ENCODE measurements around the gene RELA.
"Not testable (repeated sequence)": the region's sequence is repeated elsewhere in the genome, so short reads cannot be mapped to it uniquely, and the experiment has no call there.

RELA gene

DNA sequence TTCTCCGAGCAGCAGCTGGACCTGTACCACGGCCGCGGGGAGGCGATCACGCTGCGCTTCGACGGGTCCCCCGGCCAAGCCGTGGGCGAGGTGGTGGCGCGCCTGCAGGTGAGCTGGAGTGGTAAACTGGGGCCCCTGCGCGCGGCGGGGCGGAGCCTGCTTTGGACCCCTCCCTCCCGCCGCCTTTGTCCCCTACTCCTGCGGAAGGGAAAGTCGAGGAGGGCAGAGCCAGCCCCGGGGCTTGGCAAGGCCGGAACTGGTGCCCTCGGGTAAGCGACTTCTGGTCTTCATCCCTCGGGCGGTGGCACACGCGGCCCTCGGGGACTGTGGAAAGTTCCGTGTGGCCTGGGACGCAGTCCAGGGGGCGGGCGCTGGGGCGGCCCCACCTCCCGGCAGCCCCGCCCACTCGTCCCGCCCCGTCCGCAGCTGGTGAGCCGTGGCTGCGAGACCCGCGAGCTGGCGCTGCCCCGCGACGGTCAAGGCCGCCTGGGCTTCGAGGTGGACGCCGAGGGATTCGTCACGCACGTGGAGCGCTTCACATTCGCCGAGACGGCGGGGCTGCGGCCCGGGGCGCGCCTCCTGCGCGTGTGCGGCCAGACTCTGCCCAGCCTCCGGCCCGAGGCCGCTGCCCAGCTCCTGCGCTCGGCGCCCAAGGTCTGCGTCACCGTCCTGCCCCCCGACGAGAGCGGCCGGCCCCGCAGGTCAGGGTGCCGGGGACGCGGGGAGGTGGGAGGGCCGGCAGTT lies 15.6 kb downstream of the RELA start:
- no peak for DNase-seq

DNA sequence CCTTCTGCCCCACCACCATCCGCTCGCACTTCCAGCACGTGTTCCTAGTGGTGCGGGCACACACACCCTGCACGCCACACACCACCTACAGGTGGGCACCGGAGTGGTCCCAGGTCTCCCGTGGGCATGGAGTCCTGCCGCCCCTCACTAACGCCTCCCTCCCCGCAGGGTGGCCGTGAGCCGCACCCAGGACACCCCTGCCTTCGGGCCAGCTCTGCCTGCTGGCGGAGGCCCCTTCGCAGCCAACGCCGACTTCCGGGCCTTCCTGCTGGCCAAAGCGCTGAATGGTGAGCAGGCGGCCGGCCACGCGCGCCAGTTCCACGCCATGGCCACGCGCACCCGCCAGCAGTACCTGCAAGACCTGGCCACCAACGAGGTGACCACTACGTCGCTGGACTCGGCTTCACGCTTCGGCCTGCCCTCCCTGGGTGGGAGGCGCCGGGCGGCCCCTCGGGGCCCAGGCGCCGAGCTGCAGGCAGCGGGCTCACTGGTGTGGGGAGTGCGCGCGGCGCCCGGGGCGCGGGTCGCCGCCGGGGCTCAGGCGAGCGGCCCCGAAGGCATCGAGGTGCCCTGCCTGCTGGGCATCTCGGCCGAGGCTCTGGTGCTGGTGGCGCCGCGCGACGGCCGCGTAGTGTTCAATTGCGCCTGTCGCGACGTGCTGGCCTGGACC lies 16.3 kb downstream of the RELA start:
- DNase-seq: no peak

DNA sequence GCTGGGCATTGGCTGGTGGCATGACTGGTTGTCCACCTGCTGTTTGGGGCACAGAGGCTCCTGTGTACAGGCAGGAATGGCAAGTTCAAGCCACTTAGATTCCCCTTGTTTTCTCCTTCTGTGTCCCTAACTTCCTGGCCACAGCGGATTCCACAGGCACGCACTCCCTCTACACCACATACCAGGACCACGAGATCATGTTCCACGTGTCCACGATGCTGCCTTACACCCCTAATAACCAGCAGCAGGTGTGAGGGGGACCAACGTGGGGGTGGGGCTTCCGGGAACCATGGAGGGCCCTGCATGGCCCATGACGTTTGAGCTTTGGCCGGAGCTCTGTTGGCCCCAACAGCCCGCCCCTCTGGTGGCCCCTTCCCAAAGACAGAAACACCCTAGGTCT lies 17.0 kb downstream of the RELA start:
- no peak for DNase-seq

DNA sequence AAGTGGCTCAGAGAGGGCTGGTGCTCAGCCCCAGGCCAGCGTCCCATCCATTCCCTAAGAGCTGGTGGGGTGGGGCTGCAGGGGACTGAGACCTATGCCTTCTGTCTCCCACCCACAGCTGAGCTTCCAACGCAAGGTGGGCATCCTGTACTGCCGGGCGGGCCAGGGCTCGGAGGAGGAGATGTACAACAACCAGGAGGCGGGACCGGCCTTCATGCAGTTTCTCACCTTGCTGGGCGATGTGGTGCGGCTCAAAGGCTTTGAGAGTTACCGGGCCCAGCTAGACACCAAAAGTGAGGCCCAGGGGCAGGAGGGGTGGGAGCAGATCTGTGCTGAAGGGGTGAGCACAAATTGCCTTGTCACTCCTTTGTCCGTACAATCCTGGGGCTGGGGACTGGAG lies 17.9 kb downstream of the RELA start:
- no peak for DNase-seq

DNA sequence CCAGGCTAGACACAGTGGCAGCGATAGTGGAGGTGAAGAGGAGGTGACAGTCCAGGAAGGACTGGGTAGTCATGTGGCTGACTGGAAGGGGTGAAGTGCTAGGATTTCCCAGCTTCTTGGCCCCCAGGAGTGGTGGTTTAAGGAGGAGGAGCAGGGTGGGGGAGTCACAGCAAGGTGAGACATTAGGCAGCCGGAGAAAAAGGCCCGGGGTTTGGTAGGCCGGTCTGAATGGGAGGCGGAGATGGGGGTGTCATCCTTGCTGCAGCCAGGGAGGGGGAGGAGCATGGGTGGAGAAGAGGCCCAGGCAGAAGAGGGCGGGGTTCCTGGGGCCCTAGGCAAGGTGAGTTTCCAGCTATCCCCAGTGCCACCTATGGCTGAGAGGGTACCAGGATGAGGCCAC lies 18.7 kb downstream of the RELA start:
- DNase-seq: no peak

DNA sequence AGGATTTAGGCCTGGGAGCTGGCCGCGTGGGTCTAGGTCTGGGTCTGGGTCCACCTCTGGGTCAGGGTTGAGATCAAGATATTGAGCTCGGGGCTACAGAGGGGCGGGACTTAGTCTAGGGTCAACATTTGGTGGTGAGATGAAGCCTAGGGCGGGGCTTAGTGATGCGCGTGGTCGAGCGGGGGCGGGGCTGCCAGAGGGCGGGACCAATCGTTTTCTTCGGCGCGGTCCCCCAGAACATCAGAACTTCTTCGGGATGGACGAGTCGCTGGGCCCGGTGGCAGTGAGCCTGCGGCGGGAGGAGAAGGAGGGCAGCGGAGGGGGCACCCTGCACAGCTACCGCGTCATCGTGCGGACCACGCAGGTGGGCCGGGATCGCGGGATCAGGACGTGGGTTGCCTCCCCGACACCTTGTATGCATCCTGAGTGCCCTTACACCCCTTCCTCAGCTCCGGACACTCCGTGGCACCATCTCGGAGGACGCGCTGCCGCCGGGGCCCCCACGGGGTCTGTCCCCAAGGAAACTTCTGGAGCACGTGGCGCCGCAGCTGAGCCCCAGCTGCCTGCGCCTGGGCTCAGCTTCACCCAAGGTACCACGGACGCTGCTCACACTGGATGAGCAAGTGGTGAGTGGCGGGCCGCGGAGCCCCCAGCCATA lies 20.6 kb downstream of the RELA start:
- DNase-seq: no peak

DNA sequence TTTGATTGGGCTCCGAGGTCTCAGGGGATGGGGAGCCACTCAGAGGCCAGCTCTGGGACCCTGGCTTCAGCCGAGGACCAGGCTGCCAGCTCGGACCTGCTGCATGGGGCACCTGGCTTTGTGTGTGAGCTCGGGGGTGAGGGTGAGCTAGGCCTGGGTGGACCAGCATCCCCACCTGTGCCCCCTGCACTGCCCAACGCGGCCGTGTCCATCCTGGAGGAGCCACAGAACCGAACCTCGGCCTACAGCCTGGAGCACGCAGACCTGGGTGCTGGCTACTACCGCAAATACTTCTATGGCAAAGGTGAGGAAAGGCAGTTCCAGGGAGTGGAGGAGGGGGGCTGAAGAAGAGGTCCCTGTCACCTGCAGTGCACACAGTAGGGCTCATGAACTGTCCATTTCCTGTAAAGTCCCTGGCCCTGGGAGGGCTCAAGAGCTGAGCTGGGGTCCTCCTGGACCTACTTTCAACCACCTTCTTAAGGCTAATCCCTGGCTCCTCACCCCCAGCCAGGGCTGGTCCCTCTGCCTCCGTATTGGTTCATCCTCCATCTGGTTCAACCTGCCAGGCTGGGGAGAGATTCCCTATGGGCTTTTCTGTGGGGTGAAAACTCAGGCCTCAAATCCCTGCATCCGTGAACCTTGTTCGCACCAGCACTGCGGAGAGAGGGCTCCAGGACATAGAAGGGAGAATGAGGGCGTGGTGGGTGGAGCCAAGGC lies 21.3 kb downstream of the RELA start:
- DNase-seq: no peak

DNA sequence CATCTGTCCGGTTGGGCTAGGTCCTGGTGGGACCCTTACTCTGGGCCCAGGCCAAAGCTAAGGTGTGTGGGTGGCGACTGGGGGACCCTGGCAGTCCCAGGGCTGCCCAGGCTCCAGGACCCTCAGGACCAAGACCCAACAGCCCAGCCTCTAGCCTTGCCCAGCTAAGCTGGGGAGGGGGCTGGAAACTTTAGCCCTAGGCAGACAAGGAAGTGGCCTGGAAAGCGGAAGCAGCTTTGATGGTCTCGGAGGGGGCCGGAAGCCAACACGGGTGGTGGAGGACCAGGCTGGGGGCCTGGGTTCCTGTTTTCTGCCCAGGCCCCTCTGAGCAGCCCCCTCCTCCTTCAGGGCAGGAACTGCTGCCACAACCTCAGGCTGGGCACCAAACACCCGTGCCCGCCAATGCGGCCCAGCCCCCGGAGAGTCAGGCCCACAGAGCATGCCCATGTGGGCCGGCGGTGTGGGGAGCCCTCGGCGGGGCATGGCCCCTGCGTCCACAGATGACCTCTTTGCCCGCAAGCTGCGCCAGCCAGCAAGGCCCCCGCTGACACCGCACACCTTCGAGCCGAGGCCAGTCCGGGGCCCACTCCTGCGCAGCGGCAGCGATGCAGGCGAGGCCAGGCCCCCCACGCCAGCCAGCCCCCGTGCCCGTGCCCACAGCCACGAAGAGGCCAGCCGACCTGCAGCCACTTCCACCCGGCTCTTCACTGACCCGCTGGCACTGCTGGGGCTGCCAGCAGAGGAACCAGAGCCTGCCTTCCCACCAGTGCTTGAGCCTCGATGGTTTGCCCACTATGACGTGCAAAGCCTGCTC lies 22.0 kb downstream of the RELA start:
- DNase-seq: peak; percentile 16

DNA sequence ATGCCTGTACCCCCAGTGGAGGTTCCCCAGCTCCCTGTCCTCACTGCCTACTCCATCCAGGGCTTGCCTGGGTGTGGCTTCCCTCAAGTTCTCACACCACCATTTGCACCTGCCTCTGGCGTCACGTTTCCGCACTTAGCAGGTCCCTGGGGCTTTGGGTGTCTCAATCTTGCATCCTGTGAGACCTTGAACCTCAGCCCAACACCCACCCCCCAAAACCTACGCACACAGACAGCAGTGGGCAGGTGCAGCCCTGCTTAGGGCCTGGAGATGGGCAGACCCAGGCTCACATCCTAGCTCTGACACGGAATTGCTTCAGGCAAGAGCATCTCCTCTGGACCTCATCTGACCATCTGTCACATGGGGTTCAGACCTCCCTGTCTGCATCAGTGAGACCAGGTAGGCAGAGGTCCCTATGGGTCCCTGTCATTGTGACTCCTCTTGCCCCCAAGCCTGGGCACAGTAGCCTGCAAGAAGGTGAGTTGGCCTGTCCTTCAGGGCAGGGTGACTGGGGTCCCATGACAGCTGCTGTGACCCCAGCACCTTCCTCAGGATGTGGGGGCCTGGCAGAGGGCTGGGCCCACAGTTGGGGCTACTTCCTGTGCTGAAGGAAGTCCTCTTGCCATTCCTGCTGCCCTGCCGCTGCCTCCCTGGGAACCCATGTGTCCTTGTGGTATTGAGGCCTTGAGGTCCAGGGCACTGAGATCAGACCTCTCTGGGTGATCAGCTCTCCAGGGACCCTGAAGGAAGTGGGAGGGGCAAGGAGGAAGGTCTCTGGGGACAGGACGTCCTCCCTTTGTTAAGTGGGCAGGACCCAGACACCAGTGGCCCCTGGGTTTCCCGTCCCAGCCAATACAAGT lies 22.9 kb downstream of the RELA start:
- peak; percentile 63 for DNase-seq

DNA sequence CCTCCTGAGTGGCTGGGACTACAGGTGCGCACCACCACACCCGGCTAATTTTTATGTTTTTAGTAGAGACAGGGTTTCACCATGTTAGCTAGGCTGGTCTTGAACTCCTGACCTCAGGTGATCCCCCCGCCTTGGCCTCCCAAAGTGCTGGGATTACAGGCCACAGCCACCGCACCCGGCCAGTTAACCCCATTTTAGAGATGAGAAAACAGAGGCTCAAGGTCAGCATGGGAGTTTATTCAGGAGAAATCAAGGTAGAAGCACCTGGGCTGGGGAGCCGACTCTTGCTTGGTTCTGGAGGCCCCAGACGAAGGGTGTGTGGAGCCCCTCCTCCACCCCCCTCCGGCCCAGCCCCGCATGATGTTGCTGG lies 23.5 kb downstream of the RELA start:
- not testable (repeated sequence) for DNase-seq

DNA sequence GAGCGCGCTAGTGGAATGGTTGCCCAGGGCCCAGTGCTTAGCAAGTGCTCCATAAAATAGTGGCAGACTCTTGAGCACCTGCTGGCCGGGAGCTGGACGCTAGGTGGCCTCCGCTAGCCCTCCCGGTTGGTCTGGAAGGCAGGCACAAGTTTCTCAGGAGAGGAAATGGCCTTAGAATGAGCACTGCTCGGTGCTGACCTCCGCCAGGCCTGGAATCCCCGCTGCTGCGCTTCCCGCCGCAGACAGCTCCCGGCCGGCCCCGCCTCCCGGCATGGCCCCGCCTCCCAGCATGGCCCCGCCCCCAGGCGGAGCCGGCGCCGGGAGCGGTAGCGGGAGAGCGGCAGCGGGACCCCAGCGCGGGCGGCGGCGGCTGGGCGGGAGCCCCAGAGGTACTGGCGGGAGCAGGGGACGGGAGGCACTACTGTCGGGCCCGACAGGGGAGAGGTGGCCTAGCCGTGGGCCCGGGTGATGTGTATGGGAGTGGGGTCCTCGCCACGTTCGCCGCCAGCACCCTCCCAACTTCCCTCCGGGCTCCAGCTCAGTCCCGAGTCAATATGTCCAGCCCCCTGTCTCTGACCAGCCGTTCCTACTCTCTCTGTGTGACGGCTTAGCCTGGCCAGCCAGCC lies 24.8 kb downstream of the RELA start, which contains the start of gene SIPA1:
Gene SIPA1, plus strand, starts transcription at position 308 of the 626 bp plus-strand sequence. CDS start 2,821 bp downstream, outside the sequence.
- peak; percentile 65 for DNase-seq

DNA sequence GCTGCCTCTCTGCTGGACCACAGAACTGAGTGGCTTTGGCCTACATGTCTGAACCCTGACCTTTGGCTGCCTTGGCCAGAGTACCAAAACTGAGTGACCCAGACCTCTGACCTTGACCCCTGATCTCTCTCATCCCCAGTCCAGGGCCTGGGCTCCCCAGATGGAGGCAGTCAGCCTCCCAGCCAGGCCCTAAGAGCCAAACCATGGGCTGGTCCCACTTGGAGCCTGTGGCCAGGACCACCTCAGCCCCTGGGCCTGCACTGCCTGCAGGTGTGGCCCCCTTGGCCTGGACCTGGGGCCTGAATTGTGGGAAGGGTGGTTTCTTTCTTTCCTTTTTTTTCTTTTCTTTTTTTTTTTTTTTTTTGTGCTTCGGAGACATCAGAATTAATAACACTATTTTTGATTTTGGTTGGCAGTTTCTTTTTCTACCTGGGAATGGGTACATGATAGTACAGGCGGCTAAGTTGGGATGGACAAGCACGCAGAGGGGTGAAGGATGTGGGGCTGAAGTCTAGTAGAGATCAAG lies 25.6 kb downstream of the RELA start:
- no peak for DNase-seq

DNA sequence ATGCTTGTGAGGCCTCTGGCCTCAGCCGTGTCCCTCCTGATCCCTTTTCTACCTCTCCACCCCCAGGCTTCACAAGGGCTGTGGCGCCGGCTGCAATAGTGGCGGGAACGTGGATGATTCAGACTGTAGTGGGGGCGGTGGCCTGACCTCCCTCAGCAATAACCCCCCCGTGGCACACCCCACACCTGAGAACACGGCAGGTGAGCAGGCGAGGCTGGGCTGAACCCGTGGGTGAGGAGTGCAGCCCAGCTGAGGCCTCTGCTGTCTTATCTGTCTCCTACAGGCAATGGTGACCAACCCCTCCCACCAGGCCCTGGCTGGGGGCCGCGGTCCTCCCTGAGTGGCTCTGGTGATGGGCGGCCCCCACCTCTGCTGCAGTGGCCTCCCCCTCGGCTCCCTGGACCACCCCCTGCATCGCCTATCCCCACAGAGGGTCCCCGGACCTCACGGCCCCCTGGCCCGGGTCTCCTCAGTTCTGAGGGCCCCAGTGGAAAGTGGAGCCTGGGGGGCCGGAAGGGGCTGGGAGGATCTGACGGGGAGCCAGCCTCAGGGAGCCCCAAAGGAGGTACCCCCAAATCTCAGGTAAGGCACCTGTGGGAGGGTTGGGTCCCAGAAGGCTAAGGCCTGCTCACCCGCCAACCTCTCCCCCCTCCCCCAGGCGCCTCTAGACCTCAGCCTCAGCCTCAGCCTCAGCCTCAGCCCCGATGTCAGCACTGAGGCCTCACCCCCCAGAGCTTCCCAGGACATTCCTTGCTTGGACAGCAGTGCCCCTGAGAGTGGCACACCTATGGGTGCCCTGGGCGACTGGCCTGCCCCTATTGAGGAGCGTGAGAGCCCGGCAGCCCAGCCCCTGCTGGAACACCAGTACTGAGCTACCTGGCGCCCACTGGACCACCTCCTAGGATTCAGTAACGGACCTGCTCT lies 26.3 kb downstream of the RELA start:
- DNase-seq: no peak

DNA sequence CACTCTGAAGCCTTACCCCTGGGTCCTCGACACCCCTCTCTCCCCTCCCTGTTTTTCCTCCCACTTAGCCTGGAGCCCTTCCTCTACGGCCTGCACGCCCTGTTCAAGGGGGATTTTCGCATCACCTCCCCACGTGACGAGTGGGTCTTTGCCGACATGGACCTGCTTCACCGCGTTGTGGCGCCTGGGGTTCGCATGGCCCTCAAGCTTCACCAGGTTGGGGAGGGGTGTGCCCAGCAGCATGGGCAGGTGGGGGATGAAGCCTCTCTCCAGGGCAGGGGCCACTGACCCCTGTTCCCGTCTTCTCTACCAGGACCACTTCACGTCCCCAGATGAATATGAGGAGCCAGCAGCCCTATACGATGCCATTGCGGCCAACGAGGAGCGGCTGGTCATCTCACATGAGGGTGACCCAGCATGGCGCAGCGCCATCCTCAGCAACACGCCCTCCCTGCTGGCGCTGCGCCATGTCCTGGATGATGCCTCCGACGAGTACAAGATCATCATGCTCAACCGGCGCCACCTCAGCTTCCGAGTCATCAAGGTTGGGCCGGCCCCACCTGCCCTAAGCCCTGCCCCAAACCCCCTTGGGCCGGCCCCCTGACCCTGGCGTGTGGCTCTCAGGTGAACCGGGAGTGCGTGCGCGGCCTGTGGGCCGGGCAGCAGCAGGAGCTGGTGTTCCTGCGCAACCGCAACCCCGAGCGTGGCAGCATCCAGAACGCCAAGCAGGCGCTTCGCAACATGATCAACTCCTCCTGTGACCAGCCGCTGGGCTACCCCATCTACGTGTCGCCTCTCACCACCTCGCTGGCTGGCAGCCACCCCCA lies 27.6 kb downstream of the RELA start:
- DNase-seq: no peak

DNA sequence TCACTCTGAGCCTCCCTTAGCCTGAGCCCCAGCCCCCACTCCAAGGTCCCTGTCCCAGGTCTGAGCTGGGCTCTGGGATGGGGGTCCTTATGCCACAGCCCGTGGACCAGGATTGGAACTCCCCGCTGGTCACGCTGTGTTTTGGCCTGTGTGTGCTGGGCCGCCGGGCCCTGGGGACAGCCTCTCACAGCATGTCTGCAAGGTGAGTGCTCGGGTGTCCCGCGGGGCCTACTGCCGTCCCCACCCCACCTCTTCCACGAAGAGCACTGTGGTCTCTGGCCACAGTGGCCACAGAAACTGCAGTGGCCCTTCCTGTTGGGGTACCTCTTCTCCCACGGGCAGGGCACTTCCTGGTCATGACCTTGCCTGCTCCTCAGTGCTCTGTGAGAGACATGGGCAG lies 28.3 kb downstream of the RELA start:
- no peak for DNase-seq

DNA sequence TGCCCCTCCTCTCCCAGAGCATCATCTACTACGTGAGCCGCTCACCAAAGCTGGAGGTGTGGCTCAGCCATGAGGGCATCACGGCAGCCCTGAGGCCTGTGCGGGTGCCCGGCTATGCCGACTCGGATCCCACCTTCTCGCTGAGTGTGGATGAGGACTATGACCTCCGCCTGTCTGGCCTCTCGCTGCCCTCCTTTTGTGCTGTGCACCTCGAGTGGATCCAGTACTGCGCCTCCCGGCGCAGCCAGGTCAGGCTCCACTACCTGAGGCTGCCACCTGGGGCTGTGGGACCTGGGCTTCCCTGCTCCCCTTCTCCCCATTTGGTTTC lies 28.6 kb downstream of the RELA start:
- no peak for DNase-seq

DNA sequence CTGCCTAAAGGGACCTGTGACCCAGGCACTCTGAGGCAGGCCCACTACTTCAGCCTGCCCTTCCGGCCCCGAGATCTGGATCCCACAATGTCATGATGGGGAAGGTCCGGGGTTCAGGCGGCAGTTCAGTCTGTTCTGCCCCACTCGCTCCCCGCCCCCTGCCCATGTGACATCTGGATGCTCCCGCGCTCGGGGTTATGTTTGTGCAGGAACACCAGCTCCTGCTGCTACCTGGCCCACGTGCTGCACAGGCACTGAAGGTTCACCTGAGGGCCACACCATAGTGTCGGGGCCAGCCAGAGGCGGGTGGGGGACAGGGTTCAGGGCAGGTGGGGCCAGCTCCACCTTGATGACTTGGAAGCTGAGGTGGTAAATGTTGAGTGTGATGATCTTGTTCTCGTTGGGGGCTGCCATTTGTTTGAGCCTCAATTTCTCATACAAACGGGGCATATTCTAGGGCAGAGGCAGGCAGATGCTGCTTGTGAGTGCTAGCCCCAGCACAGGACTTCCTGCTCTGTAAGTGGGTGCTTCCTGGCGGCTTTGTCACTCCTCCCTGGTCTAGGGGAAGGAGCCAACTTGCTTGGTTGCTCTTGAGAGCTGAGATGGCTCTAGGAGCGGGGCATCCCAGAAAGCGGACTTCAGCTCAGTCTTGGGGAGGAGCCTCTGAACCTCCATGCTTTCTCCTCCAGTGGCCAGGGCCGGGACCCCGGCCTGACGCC lies 29.2 kb downstream of the RELA start:
- no peak for DNase-seq

DNA sequence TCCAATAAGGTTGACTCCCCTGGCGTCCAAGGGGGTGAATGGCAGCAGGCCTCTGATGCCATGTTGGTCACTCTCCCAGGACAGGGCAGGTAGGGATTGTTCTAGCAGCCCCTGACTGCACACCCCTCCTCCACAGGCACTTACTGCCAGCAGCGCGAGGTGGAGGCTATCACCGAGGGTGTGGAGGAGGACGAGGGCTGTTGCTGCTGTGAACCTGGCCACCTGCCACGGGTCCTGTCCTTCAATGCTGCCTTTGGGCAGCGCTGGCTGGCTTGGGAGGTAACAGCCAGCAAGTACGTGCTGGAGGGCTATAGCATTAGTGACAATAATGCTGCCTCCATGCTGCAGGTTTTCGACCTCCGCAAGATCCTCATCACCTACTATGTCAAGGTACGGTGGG lies 32.5 kb downstream of the RELA start:
- DNase-seq: no peak
